ENCODE measurements around the gene TMEM109.
A peak's percentile ranks its signal among the peaks of the same experiment; 100 is the strongest.

Gene TMEM109

GRCh38 chr11:60970369-60970774, 56.4 kb downstream of the TMEM109 start:
- H3K4me1 Mint-ChIP-seq (ENCODE audit: low read depth) = peaks cover 24% of the 10 kb centered on the region
- H3K36me3 Mint-ChIP-seq = peaks cover 12% of the 10 kb centered on the region
- no peaks in the 10 kb centered on the region for H3K27me3 Mint-ChIP-seq
- H3K27ac Mint-ChIP-seq = peak overlapping the region; percentile 52
- peaks cover 5% of the 10 kb centered on the region for H3K9me3 Mint-ChIP-seq (ENCODE audit: low read depth)
- H3K4me3 Mint-ChIP-seq = peak overlapping the region; percentile 97

GRCh38 chr11:60970890-60971289, 56.9 kb downstream of the TMEM109 start:
- Mint-ChIP-seq H3K27me3 (no peaks in the 10 kb centered on the region), H3K4me1 (ENCODE audit: low read depth) (peaks cover 26% of the 10 kb centered on the region), H3K9me3 (ENCODE audit: low read depth) (peaks cover 5% of the 10 kb centered on the region), H3K36me3 (peaks cover 12% of the 10 kb centered on the region), H3K27ac (peak overlapping the region; percentile 97), H3K4me3 (peak overlapping the region; percentile 97)

- H3K27me3 Mint-ChIP-seq = no peaks in the 10 kb centered on the region
- H3K4me3 Mint-ChIP-seq = peak within 1 kb of the TSS; percentile 97
- H3K9me3 Mint-ChIP-seq (ENCODE audit: low read depth) = peaks cover 5% of the 10 kb centered on the region
- H3K36me3 Mint-ChIP-seq = peaks cover 14% of the 10 kb centered on the region
- H3K27ac Mint-ChIP-seq = peak within 1 kb of the TSS; percentile 97
- peaks cover 32% of the 10 kb centered on the region for H3K4me1 Mint-ChIP-seq (ENCODE audit: low read depth)
Observed at GRCh38 chr11:60971520-60971919, 57.6 kb downstream of the TMEM109 start, which contains the start of gene CD6. TSS of gene CD6 (plus strand) at chr11:60971680. CDS start at chr11:60971866, 186 bp downstream.

DNA sequence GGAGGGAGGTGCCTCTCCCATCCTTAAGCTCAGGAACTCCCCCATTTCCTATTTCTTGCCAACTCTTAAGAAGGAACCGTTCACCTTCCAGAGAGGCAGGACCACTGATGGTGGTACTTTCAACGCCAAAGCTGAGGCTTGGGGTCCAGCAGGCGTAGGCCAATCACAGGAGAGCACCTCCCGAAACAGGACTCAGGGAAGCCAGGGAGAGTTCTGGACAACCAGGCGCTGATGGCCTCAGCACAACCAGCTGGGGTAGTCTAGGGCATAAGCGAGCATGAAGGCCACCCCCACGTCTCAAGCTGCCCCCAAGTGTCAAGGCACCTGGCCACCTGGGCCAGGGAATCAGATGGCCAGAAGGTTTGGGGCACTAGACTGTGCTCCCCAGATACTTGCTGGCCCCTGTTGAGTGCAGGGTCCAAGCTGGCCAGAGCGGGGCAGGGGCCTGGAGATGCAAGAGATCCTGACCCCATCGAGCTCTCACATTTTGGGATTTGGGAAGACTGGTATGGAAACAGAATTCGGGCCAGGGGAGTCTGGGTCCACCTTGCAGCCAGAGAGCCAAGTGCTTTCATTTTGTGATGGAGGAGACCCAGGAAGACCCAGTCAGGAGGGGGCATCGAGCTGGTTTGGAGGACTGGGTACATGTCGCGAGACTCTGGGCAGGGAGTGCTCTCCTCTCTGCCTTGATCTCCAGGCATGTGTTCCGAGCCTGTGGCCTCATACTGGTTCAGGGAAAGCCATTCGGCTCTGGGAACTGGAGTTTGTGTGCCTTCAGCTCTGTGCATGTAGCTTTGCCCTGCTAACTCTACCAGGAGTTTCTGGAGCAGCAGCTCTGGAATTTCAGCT, 58.4 kb downstream of the TMEM109 start:
- Mint-ChIP-seq H3K4me3 (peak overlapping the region; percentile 97), H3K27ac (peak overlapping the region; percentile 97), H3K36me3 (peaks cover 18% of the 10 kb centered on the region), H3K27me3 (no peaks in the 10 kb centered on the region), H3K4me1 (ENCODE audit: low read depth) (peaks cover 39% of the 10 kb centered on the region), H3K9me3 (ENCODE audit: low read depth) (peaks cover 5% of the 10 kb centered on the region)

All from activated naive CD8-positive, alpha-beta T cell (primary cell).